GM06990 (cell line): ENCODE results near the gene TMEM39A.

Experiments used
- DNase-seq: peaks from one replicate; pipeline ENCODE4 v3.0.0-alpha.2; 2011; ENCODE audit not compliant: insufficient read length; ENCODE audit errors: extremely low read depth
- H3K27me3 ChIP-seq: replicated peaks from 2 replicates; pipeline ENCODE4 v1.6.0; 2011; ENCODE audit warnings: low read length; ENCODE audit not compliant: control insufficient read depth, insufficient read depth
- H3K36me3 ChIP-seq: 2 replicates; pipeline ENCODE4 v1.5.1; 2011; ENCODE audit warnings: low read length; ENCODE audit not compliant: control insufficient read depth, insufficient read depth
- H3K4me3 ChIP-seq: replicated peaks from 2 replicates; pipeline ENCODE4 v1.5.1; 2011; ENCODE audit warnings: low read depth, mild to moderate bottlenecking, control low read depth, low read length
- CTCF ChIP-seq: IDR thresholded peaks from 2 replicates; pipeline ENCODE4 v1.5.1; 2011; ENCODE audit warnings: low read length, control low read depth, mild to moderate bottlenecking, inconsistent platforms; ENCODE audit not compliant: insufficient read depth, poor library complexity, severe bottlenecking

The TMEM39A gene

GRCh38 chr3:119469418-119470189 is 6.2 kb upstream of the TMEM39A start:
- peaks cover 4% of the 10 kb centered on the region; the same call in 1 of the 2 replicates for H3K36me3 ChIP-seq
- no peaks in the 10 kb centered on the region for H3K27me3 ChIP-seq
- no peak for DNase-seq
- peak overlapping the region; percentile 95 for H3K4me3 ChIP-seq
- TF ChIP-seq CTCF: no peak

- peak overlapping the region; percentile 95 for H3K4me3 ChIP-seq
- no peak for TF ChIP-seq CTCF
- peak; percentile 14 for DNase-seq
Observed at GRCh38 chr3:119468041-119468440, 4.6 kb upstream of the TMEM39A start.

GRCh38 chr3:119457246-119457645 is 6.2 kb downstream of the TMEM39A start:
- Histone ChIP-seq H3K27me3 (no peaks in the 10 kb centered on the region), H3K36me3 (peaks cover 22% of the 10 kb centered on the region), H3K4me3 (no peak overlapping the region)
- no peak for TF ChIP-seq CTCF
- DNase-seq: no peak

More at GRCh38 chr3:119468041-119468440, 4.6 kb upstream of the TMEM39A start:
- Histone ChIP-seq H3K27me3 (no peaks in the 10 kb centered on the region), H3K36me3 (peaks cover 4% of the 10 kb centered on the region; the same call in 1 of the 2 replicates)

- DNase-seq: no peak
- Histone ChIP-seq H3K27me3 (no peaks in the 10 kb centered on the region), H3K36me3 (peaks cover 22% of the 10 kb centered on the region), H3K4me3 (no peak overlapping the region)
- TF ChIP-seq CTCF: no peak
Observed at GRCh38 chr3:119456469-119456868, 6.9 kb downstream of the TMEM39A start.

- Histone ChIP-seq H3K36me3 (peaks cover 19% of the 10 kb centered on the region), H3K27me3 (no peaks in the 10 kb centered on the region), H3K4me3 (no peak overlapping the region)
- no peak for DNase-seq
- no peak for TF ChIP-seq CTCF
Observed at GRCh38 chr3:119453822-119454221, 9.6 kb downstream of the TMEM39A start.
